IMR-90 (cell line): ENCODE results near the gene INSL3. TPM values are rescaled to one million over a fixed set of nuclear protein-coding genes. Genes with fewer than 3 reads are reported as not detected.

Experiments used
- ATAC-seq: fragments of 200-7000 bp; cut with Tn5 transposase; 2 replicates; pipeline ENCODE4 v1.9.1; 2020; ENCODE audit warnings: low read depth, mild to moderate bottlenecking, moderate library complexity
- BruUV-seq: library from RNA; stranded (reverse); fragments of 400-500 nt; replicated peaks from 2 replicates; lab custom pipeline; 2021; lab: Mats Ljungman, UMichigan
- CTCF ChIA-PET: fragments of 300-600 bp; formaldehyde crosslinking; extraction: SDS; loops from one replicate; lab custom pipeline; 2021; ENCODE audit warnings: antibody characterized with exemption; lab: Yijun Ruan, JAX
- POLR2A ChIA-PET: fragments of 300-600 bp; sonication (Branson Sonifier 250); formaldehyde crosslinking; loops from one replicate; lab custom pipeline; 2022; ENCODE audit warnings: antibody characterized with exemption; ENCODE audit not compliant: unreplicated experiment; lab: Charles Lee
- DNase-seq: peaks from one replicate; pipeline ENCODE4 v3.0.0; 2013
- H2AFZ ChIP-seq: replicated peaks from 2 replicates; pipeline ENCODE3; 2013; ENCODE audit warnings: low read length, mild to moderate bottlenecking; ENCODE audit not compliant: poor library complexity
- H2AK5ac ChIP-seq: 2 replicates; pipeline ENCODE4 v1.6.1; 2013; ENCODE audit warnings: low read depth, low read length, inconsistent platforms
- H2AK9ac ChIP-seq: replicated peaks from 2 replicates; pipeline ENCODE3; 2013; ENCODE audit warnings: mild to moderate bottlenecking, low read depth, low read length, moderate library complexity; ENCODE audit not compliant: poor library complexity
- H2BK120ac ChIP-seq: 2 replicates; pipeline ENCODE4 v1.6.1; 2013; ENCODE audit warnings: low read depth, low read length, inconsistent platforms
- H2BK15ac ChIP-seq: 3 replicates; pipeline ENCODE4 v1.6.1; 2013; ENCODE audit warnings: low read depth, low read length, inconsistent platforms
- H2BK20ac ChIP-seq: 2 replicates; pipeline ENCODE4 v1.6.1; 2013; ENCODE audit warnings: low read depth, mild to moderate bottlenecking, inconsistent platforms, low read length, moderate library complexity
- H2BK5ac ChIP-seq: 2 replicates; pipeline ENCODE4 v1.6.1; 2013; ENCODE audit warnings: mild to moderate bottlenecking, low read depth, low read length, inconsistent platforms; ENCODE audit not compliant: poor library complexity, severe bottlenecking
- H3K14ac ChIP-seq: replicated peaks from 2 replicates; pipeline ENCODE4 v1.6.1; 2013; ENCODE audit warnings: low read depth, low read length, inconsistent platforms
- H3K18ac ChIP-seq: 2 replicates; pipeline ENCODE4 v1.6.1; 2013; ENCODE audit warnings: low read depth, low read length, control low read depth
- H3K23ac ChIP-seq: 2 replicates; pipeline ENCODE4 v1.6.1; 2013; ENCODE audit warnings: low read depth, low read length, inconsistent platforms
- H3K27ac ChIP-seq: 2 replicates; pipeline ENCODE4 v1.5.1; 2013; ENCODE audit warnings: mild to moderate bottlenecking, control low read depth, low read length; ENCODE audit not compliant: insufficient read depth
- H3K27me3 ChIP-seq: 2 replicates; pipeline ENCODE4 v1.6.1; 2013; ENCODE audit warnings: low read length; ENCODE audit not compliant: control insufficient read depth, insufficient read depth
- H3K36me3 ChIP-seq: 2 replicates; pipeline ENCODE4 v1.6.1; 2013; ENCODE audit warnings: low read length, mixed read lengths; ENCODE audit not compliant: control insufficient read depth, insufficient read depth
- H3K4ac ChIP-seq: 2 replicates; pipeline ENCODE4 v1.6.1; 2013; ENCODE audit warnings: low read depth, low read length, inconsistent platforms
- H3K4me1 ChIP-seq: 2 replicates; pipeline ENCODE4 v1.6.1; 2013; ENCODE audit warnings: low read length, mixed read lengths; ENCODE audit not compliant: control insufficient read depth, insufficient read depth
- H3K4me2 ChIP-seq: 2 replicates; pipeline ENCODE4 v1.6.1; 2013; ENCODE audit warnings: low read depth, mild to moderate bottlenecking, control low read depth, low read length, moderate library complexity
- H3K4me3 ChIP-seq: 2 replicates; pipeline ENCODE4 v1.5.1; 2013; ENCODE audit warnings: low read depth, mild to moderate bottlenecking, control low read depth, low read length, moderate library complexity; ENCODE audit not compliant: insufficient read depth
- H3K56ac ChIP-seq: 2 replicates; pipeline ENCODE4 v1.6.1; 2013; ENCODE audit warnings: low read length, inconsistent platforms; ENCODE audit not compliant: insufficient read depth; ENCODE audit errors: extremely low read depth
- H3K79me1 ChIP-seq, 2 experiments: 2 replicates each; pipeline ENCODE4 v1.6.1; 2013; ENCODE audit warnings: low read length in 2 of 2, inconsistent platforms in 1 of 2, low read depth in 1 of 2
- H3K9ac ChIP-seq: 2 replicates; pipeline ENCODE4 v1.6.1; 2013; ENCODE audit warnings: low read depth, low read length, control low read depth
- H3K9me1 ChIP-seq: 2 replicates; pipeline ENCODE4 v1.6.1; 2013; ENCODE audit warnings: low read length, inconsistent platforms; ENCODE audit not compliant: insufficient read depth
- H3K9me3 ChIP-seq: 2 replicates; pipeline ENCODE4 v1.6.1; 2013; ENCODE audit warnings: low read length; ENCODE audit not compliant: control insufficient read depth, insufficient read depth
- H4K20me1 ChIP-seq: 2 replicates; pipeline ENCODE4 v1.6.1; 2013; ENCODE audit warnings: low read length, inconsistent platforms; ENCODE audit not compliant: insufficient read depth
- H4K5ac ChIP-seq: 2 replicates; pipeline ENCODE4 v1.6.1; 2013; ENCODE audit warnings: mild to moderate bottlenecking, low read depth, low read length, control low read depth
- H4K8ac ChIP-seq, 2 experiments: 2 replicates each; pipeline ENCODE4 v1.6.1; 2013; ENCODE audit warnings: low read depth in 2 of 2, low read length in 2 of 2, control low read depth in 1 of 2, inconsistent platforms in 1 of 2
- H4K91ac ChIP-seq: 2 replicates; pipeline ENCODE4 v1.6.1; 2013; ENCODE audit warnings: low read depth, low read length, inconsistent platforms; ENCODE audit not compliant: insufficient read depth
- CEBPB ChIP-seq: IDR thresholded peaks from 2 replicates; pipeline ENCODE4 v1.6.1; 2012; ENCODE audit warnings: low read depth, low read length, improper control_type of control experiment
- RCOR1 ChIP-seq: IDR thresholded peaks from 2 replicates; pipeline ENCODE4 v1.6.1; 2012; ENCODE audit warnings: mild to moderate bottlenecking, low read length, improper control_type of control experiment; ENCODE audit not compliant: insufficient replicate concordance
- RFX5 ChIP-seq: IDR thresholded peaks from 2 replicates; pipeline ENCODE4 v1.8.0; 2012; ENCODE audit warnings: low read depth, mild to moderate bottlenecking, low read length, moderate library complexity
- WGBS, 2 experiments: methylation state at CpG; one replicate each; pipeline versions ENCODE4 v1.1.5 to v1.1.7; 2013; ENCODE audit warnings: missing lambda C conversion rate in 2 of 2; ENCODE audit not compliant: insufficient read length in 1 of 2; ENCODE audit errors: extremely low coverage in 2 of 2; 5-methylcytosine and 5-hydroxymethylcytosine counted together
- dilution Hi-C: fragments of 300-500 bp; cut with HindIII; formaldehyde crosslinking; loops from one replicate; pipeline ENCODE4 v1.14.3; 2018; ENCODE audit warnings: low sequenced_read_pairs; ENCODE audit not compliant: unreplicated experiment
- in situ Hi-C: fragments of 300-500 bp; cut with MboI; formaldehyde crosslinking; loops from 3 replicates; pipeline ENCODE4 v1.14.3; 2019; ENCODE audit warnings: low sequenced_read_pairs, inconsistent platforms, mixed read lengths
- intact Hi-C: fragments of 100-400 bp; cut with micrococcal nuclease; formaldehyde crosslinking; loops from 2 replicates; pipeline ENCODE4 v1.10.0; 2022
- polyA plus RNA-seq, 3 experiments: library from polyadenylated mRNA; depleted of rRNA; stranded (reverse); fragments of >200 nt; gene quantifications; 2 replicates each; pipeline ENCODE4 v1.2.3, GENCODE V29; 2012; ENCODE audit warnings: low replicate concordance in 1 of 3
- total RNA-seq: library from RNA; depleted of rRNA; stranded (reverse); fragments of >200 nt; gene quantifications from 2 replicates; pipeline ENCODE4 v1.2.3, GENCODE V29; 2012
- TF ChIP-seq, protein P1 (sequence below): fragments of 150-350 bp; IDR thresholded peaks from 2 replicates; pipeline ENCODE4 v1.6.1; 2016; ENCODE audit warnings: low read depth, mild to moderate bottlenecking, low read length, moderate library complexity, borderline replicate concordance

Gene INSL3
- total and polyA plus RNA-seq, 2 of the 4 experiments (the other 2 are of a cell fraction), result not detected

DNA sequence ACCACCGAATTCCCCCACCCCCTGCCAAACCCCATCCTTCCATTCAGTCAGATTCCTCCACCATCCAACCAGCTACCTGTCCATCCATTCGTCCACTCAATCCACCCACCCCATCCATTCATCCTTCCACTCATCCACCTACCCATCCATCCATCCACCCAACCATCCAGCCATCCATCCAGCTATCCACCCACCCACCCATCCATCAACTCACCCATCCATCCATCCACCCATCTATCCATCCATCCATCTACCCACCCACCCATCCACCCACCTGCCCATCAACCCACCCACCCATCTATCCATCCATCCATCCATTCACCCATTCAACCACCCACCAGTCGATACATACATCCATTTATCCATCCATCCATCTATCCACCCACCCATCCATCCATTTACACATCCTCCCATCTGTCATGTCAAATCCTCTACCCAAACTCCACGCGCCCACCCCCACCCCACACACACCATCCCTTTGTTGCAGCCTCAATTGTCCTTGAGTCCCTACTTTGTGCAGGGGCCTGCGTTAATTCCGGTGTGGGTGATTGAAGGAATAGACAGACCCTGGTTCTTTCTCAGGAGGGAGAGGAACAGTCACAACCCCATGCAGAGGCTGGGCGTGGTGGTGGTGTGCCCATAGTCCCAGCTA lies 45.1 kb upstream of the INSL3 start:
- Histone ChIP-seq H3K4ac (no peak overlapping the region), H2BK20ac (no peak overlapping the region), H3K9me3 (no peaks in the 10 kb centered on the region), H3K14ac (no peak overlapping the region), H2AFZ (no peak overlapping the region), H3K4me1 (peaks cover 3% of the 10 kb centered on the region; the same call in 1 of the 2 replicates), H4K8ac (no peak overlapping the region), H3K9me1 (peaks cover 12% of the 10 kb centered on the region; the same call in 1 of the 2 replicates), H2AK9ac (peak overlapping the region; percentile 66), H2BK15ac (no peak overlapping the region), H3K36me3 (peaks cover 41% of the 10 kb centered on the region), H2BK5ac (peak overlapping the region; percentile 54), H3K23ac (no peak overlapping the region), H3K27me3 (peaks cover 25% of the 10 kb centered on the region), H2AK5ac (no peak overlapping the region), H4K20me1 (peaks cover 46% of the 10 kb centered on the region), H3K18ac (no peak overlapping the region), H2BK120ac (no peak overlapping the region), H4K5ac (no peak overlapping the region), H4K91ac (no peak overlapping the region), H3K79me1 (peaks cover 11 to 33% of the 10 kb centered on the region in 2 experiments; a peak in 3 of 4 replicates), H3K4me2 (no peak overlapping the region), H3K9ac (no peak overlapping the region), H3K27ac (no peak overlapping the region), H3K56ac (no peak overlapping the region), H3K4me3 (no peak overlapping the region)
- no peak for TF ChIP-seq RFX5
- TF ChIP-seq RCOR1, result no peak
- TF ChIP-seq CEBPB, result no peak
- TF ChIP-seq, protein P1, sequence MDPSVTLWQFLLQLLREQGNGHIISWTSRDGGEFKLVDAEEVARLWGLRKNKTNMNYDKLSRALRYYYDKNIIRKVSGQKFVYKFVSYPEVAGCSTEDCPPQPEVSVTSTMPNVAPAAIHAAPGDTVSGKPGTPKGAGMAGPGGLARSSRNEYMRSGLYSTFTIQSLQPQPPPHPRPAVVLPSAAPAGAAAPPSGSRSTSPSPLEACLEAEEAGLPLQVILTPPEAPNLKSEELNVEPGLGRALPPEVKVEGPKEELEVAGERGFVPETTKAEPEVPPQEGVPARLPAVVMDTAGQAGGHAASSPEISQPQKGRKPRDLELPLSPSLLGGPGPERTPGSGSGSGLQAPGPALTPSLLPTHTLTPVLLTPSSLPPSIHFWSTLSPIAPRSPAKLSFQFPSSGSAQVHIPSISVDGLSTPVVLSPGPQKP, result no peak
- DNase-seq (no peak), ATAC-seq (no peak)
- 82 to 100% methylated on average over 2 to 3 of the region's 8 CpGs for WGBS, 2 experiments
- intact Hi-C loops, result no loop called here
- dilution Hi-C loops, result no loop called here
- in situ Hi-C loops, result loop anchor here (5.0 kb wide), 1 partner anchor 121 kb away; no protein-coding TSS in a partner anchor
- BruUV-seq, result no TSS peak
- ChIA-PET CTCF (no interaction called here), POLR2A (interaction anchor here (0.6 kb wide), 2 partner anchors 19 to 81 kb away, joined by 3 to 15 read pairs; no protein-coding TSS in a partner anchor)
